DOHH2 (cell line): ENCODE measurements around the gene MAP4K4.
A peak's percentile ranks its signal among the peaks of the same experiment; 100 is the strongest.

Experiments used
- H3F3A ChIP-seq: fragments of 200-600 bp; sonication (generic), shearing (Covaris generic); 2 replicates; pipeline ENCODE4 v1.6.0; 2016; ENCODE audit warnings: antibody characterized with exemption, mild to moderate bottlenecking; ENCODE audit not compliant: control insufficient read depth, insufficient read depth
- H3K27ac ChIP-seq: fragments of 200-600 bp; sonication (generic); 2 replicates; pipeline ENCODE4 v1.5.1; 2014; ENCODE audit warnings: low read depth, mild to moderate bottlenecking, low read length, moderate library complexity
- H3K27me3 ChIP-seq: fragments of 200-600 bp; sonication (generic); 2 replicates; pipeline ENCODE4 v1.6.1; 2014; ENCODE audit warnings: mild to moderate bottlenecking, low read length, mixed read lengths; ENCODE audit not compliant: control insufficient read depth
- H3K36me3 ChIP-seq: fragments of 200-600 bp; sonication (generic); 2 replicates; pipeline ENCODE4 v1.6.1; 2014; ENCODE audit warnings: mild to moderate bottlenecking, low read length, moderate library complexity, mixed read lengths; ENCODE audit not compliant: control insufficient read depth
- H3K4me1 ChIP-seq: fragments of 200-600 bp; sonication (generic); 2 replicates; pipeline ENCODE4 v1.6.1; 2014; ENCODE audit warnings: mild to moderate bottlenecking, low read length, mixed read lengths; ENCODE audit not compliant: control insufficient read depth
- H3K4me2 ChIP-seq: fragments of 200-600 bp; sonication (generic); 2 replicates; pipeline ENCODE4 v1.6.0; 2014; ENCODE audit warnings: mild to moderate bottlenecking, low read length, moderate library complexity
- H3K4me3 ChIP-seq: fragments of 200-600 bp; sonication (generic); 2 replicates; pipeline ENCODE4 v1.5.1; 2014; ENCODE audit warnings: mild to moderate bottlenecking, low read length, mixed read lengths
- H3K79me2 ChIP-seq: fragments of 200-600 bp; sonication (generic); 2 replicates; pipeline ENCODE4 v1.6.1; 2014; ENCODE audit warnings: mild to moderate bottlenecking, low read length, mixed read lengths; ENCODE audit not compliant: control insufficient read depth
- H3K9me2 ChIP-seq: fragments of 200-600 bp; sonication (generic); replicated peaks from 2 replicates; pipeline ENCODE4 v1.6.1; 2014; ENCODE audit warnings: mild to moderate bottlenecking, low read length, mixed read lengths; ENCODE audit not compliant: control insufficient read depth
- H3K9me3 ChIP-seq: fragments of 200-600 bp; sonication (generic); 2 replicates; pipeline ENCODE4 v1.6.1; 2014; ENCODE audit warnings: antibody characterized with exemption, low read length, mixed read lengths; ENCODE audit not compliant: control insufficient read depth, insufficient read depth
- H4K20me1 ChIP-seq: fragments of 200-600 bp; sonication (generic); 2 replicates; pipeline ENCODE4 v1.6.0; 2014; ENCODE audit warnings: low read depth, mild to moderate bottlenecking, antibody characterized with exemption, low read length, moderate library complexity; ENCODE audit not compliant: control insufficient read depth, insufficient read depth
- EZH2phosphoT487 ChIP-seq: fragments of 200-600 bp; sonication (generic); IDR thresholded peaks from 2 replicates; pipeline ENCODE4 v1.6.1; 2017; ENCODE audit warnings: borderline replicate concordance, mild to moderate bottlenecking, antibody characterized with exemption, low read length, moderate library complexity, mixed read lengths
- TF ChIP-seq, protein P1 (sequence below): fragments of 200-600 bp; sonication (generic); IDR thresholded peaks from one replicate; pipeline ENCODE4 v1.5.1; 2014; ENCODE audit warnings: antibody characterized with exemption, mild to moderate bottlenecking, low read depth, low read length; ENCODE audit not compliant: poor library complexity, severe bottlenecking

Gene MAP4K4

DNA sequence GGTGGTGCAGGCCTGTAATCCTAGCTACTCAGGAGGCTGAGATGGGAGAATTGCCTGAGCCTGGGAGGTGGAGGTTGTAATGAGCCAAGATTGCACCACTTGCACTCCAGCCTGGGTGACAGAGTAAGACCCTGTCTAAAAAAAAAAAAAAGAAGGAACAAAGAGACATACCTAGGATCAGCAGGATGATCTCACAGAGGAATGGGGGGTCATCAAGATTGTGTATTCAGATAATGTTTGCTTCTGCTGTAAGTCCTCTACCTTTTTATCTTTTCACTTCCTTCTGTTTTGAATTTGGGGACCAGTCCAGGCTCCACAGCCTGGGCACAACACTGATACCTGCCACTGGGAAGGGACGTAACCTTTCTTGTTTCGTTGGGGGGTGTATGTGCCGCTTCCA lies 53.2 kb downstream of the MAP4K4 start:
- Histone ChIP-seq H3K9me2 (no peaks in the 10 kb centered on the region), H3K79me2 (peaks cover 73% of the 10 kb centered on the region), H3K27me3 (no peaks in the 10 kb centered on the region), H3K4me2 (peak overlapping the region; percentile 90), H3K4me3 (peak overlapping the region; percentile 67), H3K4me1 (peaks cover 79% of the 10 kb centered on the region), H4K20me1 (peaks cover 17% of the 10 kb centered on the region; the same call in 1 of the 2 replicates), H3F3A (peaks cover 39% of the 10 kb centered on the region), H3K36me3 (peaks cover 28% of the 10 kb centered on the region), H3K27ac (peak overlapping the region; percentile 97), H3K9me3 (0 out of 2 replicates have a peak, but pooled peaks cover 6% of the 10 kb centered on the region)
- TF ChIP-seq, protein P1, sequence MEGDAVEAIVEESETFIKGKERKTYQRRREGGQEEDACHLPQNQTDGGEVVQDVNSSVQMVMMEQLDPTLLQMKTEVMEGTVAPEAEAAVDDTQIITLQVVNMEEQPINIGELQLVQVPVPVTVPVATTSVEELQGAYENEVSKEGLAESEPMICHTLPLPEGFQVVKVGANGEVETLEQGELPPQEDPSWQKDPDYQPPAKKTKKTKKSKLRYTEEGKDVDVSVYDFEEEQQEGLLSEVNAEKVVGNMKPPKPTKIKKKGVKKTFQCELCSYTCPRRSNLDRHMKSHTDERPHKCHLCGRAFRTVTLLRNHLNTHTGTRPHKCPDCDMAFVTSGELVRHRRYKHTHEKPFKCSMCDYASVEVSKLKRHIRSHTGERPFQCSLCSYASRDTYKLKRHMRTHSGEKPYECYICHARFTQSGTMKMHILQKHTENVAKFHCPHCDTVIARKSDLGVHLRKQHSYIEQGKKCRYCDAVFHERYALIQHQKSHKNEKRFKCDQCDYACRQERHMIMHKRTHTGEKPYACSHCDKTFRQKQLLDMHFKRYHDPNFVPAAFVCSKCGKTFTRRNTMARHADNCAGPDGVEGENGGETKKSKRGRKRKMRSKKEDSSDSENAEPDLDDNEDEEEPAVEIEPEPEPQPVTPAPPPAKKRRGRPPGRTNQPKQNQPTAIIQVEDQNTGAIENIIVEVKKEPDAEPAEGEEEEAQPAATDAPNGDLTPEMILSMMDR: no peak
- TF ChIP-seq EZH2phosphoT487: no peak

GRCh38 chr2:101751276-101751815 lies 53.8 kb downstream of the MAP4K4 start:
- TF ChIP-seq, protein P1: no peak
- no peak for TF ChIP-seq EZH2phosphoT487
- peaks cover 72% of the 10 kb centered on the region for H3K79me2 ChIP-seq
- H3K4me3 ChIP-seq: peak overlapping the region; percentile 67
- peaks cover 31% of the 10 kb centered on the region for H3K36me3 ChIP-seq
- no peaks in the 10 kb centered on the region for H3K9me2 ChIP-seq
- peak overlapping the region; percentile 90 for H3K4me2 ChIP-seq
- H3K27me3 ChIP-seq: no peaks in the 10 kb centered on the region
- peaks cover 43% of the 10 kb centered on the region for H3F3A ChIP-seq
- 0 out of 2 replicates have a peak, but pooled peaks cover 6% of the 10 kb centered on the region for H3K9me3 ChIP-seq
- peaks cover 17% of the 10 kb centered on the region; the same call in 1 of the 2 replicates for H4K20me1 ChIP-seq
- peaks cover 78% of the 10 kb centered on the region for H3K4me1 ChIP-seq
- peak overlapping the region; percentile 97 for H3K27ac ChIP-seq

DNA sequence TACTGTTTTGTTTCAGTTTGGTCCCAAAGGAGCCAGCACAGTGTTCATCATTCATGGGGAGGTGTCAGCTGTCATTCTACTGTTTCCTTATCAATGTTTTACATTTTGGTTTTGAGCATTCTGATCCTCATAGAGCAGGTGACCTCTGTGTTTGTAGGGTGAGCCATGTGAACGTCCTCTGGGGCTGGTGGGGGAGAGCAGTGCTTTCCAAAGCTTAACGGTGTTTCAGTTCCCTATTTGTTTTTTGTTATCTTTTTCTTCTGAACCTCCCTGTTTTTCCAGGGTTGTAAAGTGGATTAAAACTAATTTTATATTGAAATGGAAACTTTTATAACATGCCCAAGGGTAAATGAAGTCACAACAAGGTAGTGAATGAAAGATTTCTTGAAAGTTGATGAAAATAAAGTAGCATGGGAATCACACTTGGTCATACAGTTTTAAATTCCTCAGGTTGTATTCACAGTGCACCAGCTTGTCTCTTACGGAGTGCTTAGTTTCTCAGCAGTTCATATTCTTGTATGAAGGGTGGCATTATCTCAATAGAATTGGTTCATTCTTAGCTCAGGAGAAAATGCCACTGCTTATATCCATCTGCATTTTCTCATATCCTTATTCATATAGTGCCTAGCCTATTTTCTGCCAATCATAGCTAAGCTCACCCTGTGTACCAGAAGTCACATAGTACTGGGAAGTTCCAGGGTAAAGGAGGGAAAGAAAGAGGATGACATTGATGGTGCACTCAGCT lies 54.5 kb downstream of the MAP4K4 start:
- Histone ChIP-seq H3K4me1 (peaks cover 79% of the 10 kb centered on the region), H3K9me3 (0 out of 2 replicates have a peak, but pooled peaks cover 6% of the 10 kb centered on the region), H3F3A (peaks cover 43% of the 10 kb centered on the region), H3K4me3 (peak overlapping the region; percentile 67), H3K9me2 (no peaks in the 10 kb centered on the region), H3K27ac (peak overlapping the region; percentile 97), H3K4me2 (peak overlapping the region; percentile 90), H4K20me1 (peaks cover 17% of the 10 kb centered on the region; the same call in 1 of the 2 replicates), H3K79me2 (peaks cover 72% of the 10 kb centered on the region), H3K36me3 (peaks cover 35% of the 10 kb centered on the region), H3K27me3 (no peaks in the 10 kb centered on the region)
- TF ChIP-seq, protein P1: no peak
- no peak for TF ChIP-seq EZH2phosphoT487
